GM19193 (cell line): Measurements from ENCODE around the gene DSG2.

Source experiments
- POLR2A ChIP-seq: IDR thresholded peaks from 4 replicates; pipeline ENCODE4 v1.6.1; 2011; ENCODE audit not compliant: insufficient read depth, insufficient read length; ENCODE audit errors: extremely low read depth

Gene DSG2

DNA sequence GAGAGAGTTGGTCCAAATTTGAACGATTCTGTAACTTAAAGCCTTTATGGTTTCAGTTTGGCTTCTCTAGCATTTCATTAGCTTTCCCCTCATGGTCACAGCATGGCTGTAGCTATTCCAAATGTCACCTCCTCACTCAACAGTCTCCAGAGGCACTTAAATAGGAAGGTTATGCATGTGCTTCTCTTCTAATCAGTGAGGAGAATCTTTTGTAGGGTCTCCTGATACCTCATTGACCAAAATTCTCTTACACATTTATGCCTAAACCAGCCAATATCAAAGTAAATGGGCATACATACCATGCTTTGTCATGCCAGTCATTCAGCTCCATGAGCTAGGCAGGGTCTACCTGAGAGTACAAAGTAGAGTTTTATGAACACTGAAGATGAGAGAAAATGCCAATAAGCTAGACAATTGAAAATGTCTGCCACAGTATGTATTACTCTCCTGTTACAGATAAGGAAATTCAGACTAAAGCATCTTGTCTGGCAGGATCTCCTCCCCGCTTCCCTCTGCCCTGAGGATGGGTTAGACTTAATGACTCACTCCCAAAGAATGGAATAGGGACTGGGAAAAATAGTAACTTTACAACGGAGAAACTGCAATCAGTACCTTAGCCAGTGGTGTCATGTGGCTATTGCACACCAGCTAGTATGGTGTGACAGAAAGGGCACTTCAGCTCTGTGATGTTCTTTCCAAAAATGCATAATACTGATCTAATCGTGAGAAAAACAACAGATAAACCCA is 15.4 kb downstream of the DSG2 start:
- TF ChIP-seq POLR2A = no peak

DNA sequence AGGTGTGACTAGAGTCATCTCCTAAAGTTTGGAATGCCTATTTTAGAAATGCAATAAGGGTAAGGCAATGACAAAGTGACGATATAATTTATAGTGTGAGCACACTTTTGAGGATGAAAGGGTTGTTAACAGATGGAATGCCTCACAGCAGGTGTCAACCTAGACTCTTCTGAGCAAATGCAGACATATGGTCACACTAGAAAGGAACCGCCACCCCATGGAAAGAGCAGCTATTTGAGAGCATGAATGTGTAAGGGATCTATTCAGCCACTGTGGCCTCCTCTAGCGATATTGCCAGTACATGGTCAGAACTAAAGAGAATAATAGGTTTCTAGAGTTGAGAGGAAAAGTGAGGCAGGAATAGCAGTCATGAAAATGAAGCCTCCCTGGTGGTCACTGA is 18.5 kb downstream of the DSG2 start:
- TF ChIP-seq POLR2A = no peak

DNA sequence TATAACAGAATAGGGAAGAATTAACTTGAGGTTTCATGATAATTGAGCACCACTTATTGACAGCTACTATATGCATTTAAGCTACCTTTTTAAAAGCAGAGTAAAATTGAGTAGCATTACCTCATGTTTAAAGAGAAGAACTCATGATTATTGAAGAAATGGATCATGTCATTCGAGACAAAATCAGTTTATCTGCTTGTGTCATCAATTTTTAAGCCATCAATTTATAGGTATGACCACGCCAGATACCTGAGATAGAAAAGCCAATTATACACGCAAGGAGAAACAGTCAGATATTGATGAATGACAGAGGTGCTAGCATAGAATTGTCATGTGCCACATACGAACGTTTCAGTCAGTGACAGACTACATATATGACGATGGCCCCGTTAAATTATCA is 28.4 kb downstream of the DSG2 start:
- TF ChIP-seq POLR2A = no peak

DNA sequence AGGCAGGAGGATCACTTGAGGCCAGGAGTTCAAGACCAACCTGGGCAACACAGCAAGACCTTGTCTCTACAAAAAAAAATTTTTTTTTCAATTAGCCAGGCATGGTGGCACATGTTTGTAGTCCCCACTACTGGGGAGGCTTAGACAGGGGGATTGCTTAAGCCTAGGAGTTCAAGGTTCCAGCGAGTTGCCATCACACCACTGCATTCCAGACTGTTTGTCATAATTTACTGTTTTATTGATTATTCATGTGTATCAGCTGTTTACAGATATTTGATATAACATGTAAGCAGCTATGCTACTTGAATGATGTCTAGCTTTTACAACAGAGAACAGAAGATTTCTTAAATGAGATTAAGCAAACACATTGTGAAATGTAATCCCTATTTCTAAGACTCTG is 35.3 kb downstream of the DSG2 start:
- no peak for TF ChIP-seq POLR2A

DNA sequence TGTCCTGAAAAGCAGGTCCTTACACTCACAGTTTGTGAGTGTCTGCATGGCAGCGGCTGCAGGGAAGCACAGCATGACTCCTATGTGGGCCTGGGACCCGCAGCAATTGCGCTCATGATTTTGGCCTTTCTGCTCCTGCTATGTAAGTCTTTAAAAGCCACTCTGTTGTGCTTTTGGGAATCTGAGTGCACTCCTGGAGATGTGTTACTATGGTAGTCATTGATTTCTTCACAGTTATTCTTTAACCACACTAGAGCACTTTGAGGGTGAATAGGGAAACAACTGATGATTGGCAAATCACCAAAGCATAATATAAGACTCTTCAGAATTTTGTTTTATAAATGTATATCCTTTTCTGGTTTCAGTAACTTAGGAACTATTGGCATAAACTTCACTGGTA is 40.9 kb downstream of the DSG2 start:
- TF ChIP-seq POLR2A = no peak

DNA sequence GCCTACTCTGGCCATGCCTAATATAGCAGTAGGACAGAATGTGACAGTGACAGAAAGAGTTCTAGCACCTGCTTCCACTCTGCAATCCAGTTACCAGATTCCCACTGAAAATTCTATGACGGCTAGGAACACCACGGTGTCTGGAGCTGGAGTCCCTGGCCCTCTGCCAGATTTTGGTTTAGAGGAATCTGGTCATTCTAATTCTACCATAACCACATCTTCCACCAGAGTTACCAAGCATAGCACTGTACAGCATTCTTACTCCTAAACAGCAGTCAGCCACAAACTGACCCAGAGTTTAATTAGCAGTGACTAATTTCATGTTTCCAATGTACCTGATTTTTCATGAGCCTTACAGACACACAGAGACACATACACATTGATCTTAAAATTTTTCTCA is 48.5 kb downstream of the DSG2 start:
- TF ChIP-seq POLR2A = no peak

DNA sequence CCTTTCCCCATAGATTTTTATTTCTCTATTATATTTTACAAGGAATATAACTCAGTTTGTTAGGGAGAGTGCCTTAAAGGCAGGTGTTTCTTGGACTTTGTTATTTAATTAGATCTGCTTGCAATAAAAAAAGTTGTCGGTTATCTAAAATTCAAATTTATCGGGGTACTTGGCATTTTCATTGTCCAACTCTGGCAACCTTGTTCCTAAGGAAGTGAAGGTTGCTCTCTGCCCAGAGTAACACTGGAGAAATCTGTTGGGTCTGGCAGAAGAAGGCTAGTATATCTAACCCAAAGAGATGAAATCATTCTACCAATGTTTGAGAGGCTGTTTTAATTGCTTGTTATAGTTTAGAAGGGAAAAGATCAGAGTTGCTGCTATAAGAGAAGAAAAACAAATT is 50.9 kb downstream of the DSG2 start:
- no peak for TF ChIP-seq POLR2A

DNA sequence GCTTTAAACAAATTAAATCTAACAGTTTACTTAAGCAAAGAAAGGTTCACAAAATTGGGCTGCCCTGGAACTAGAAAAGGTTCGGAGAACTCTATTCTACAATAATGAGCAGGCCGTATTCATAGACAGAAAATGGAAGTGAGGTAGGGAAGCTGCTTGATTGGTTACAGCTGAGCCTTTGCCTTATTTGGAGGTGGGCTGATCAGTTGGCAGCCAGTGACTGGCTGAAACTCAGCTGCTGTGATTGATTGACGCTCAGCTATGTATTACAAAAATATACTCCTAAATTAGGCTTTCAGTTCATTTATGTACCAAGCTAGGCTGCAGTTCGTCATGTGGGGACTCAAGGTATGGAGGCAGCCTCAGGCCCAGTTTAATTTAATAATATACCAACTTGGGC is 51.4 kb downstream of the DSG2 start:
- no peak for TF ChIP-seq POLR2A

DNA sequence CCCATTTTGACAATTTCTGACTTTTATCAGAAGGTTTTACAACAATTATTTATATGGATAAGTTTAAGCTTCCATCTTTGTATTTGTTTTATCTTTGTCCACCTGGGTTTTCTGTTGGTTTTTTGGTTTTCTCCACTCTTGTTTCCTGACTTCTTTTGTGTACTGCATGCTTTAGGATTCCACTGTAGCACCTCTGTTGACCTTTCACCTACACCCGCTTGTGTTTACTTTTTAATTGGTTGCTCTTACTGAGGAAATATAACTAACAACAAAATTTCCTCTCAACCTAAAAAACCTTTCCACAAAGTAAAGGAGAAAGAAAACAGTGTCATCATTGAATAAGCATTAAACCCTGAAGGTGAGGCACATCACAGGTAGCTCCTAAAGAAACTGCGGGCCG is 53.9 kb downstream of the DSG2 start:
- TF ChIP-seq POLR2A = no peak

DNA sequence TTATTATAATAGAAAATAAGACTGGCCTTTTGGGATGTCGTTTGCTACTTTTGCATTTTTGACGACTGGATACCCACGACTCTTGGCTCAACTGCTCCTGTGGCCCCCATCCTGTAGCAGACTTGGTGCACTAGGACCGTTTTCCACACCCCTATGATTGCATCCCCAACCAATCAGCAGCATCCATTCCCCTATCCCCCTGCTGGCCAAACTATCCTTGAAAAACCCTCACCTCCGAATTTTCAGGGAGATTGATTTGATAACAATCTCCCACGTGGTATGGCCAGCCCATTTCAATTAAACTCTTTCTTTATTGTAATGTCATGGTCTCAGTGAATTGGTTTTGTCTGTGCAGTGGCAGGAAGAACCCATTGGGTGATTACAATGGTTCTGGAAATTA is 55.8 kb downstream of the DSG2 start:
- TF ChIP-seq POLR2A = no peak

DNA sequence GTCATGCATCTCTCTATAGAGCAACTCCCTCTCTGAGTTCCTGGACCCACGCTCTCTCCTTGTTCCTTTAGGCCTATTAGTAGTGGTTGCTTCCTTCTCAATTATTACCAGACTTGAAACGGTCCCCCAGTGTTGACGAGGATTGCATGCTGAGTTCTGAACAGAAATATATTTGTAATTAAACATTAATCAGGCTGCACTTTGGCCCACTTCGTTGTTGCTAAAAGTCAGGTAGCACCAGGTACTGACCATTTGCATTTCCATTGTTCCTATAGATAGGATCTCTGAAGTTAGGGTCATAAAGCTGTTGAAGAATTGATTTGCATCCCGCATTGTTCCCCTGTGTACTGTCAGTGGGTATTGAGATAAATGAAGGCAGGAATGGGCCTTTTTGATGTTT is 56.8 kb downstream of the DSG2 start:
- TF ChIP-seq POLR2A = no peak

DNA sequence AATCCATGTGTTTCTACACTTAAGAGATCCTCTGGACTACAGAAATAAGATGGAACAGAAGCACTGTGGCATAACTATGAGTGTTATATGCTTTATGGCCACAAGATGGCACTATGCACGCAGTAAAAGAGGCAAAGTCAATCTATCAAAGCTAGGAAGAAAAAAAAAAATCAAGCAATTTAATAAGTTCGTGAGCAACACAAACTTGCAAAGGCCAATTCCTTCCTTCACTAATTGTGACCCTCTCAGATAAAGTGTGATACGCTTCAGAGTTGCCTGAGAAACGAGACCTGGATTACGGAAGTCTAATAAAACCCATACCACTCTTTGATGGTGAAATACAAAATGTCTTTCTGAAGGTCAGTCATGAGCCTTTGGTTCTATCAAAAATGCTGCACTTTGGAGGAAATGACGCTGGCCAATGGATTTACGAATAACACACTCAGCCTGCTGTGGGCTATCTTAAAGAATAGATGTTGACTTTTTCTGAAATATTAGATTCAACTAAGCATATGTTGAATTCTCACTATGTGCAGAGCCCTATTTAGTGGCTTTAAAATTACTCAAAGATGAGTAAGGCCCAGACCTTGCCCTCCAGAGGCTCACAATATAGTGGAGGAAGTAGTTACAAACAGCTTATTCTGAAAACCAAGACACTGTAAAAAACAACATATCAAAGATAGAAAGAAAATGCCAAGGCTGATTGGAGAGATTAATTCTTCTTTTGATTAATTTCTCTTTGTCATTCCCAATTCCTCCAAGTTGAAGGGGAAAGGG is 58.2 kb downstream of the DSG2 start:
- TF ChIP-seq POLR2A = no peak

DNA sequence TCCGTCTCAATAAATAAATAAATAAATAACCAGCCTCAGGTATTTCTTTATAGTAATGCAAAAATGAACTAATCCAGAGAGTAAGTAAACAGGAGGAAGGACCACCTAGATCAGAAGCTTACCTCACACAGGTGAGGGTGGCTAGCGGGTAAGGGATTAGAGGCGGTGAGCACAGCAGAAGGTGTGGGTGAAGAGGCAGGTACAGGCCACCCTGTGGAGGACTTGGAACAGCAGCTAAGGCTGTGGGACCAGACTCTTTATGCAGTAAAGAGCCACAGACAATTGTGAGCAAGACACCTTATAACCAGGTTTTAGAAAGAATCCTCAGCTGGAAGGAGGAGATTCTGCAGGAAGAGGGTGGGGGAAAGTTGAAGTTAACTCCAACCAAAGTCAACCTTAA is 59.5 kb downstream of the DSG2 start:
- no peak for TF ChIP-seq POLR2A

DNA sequence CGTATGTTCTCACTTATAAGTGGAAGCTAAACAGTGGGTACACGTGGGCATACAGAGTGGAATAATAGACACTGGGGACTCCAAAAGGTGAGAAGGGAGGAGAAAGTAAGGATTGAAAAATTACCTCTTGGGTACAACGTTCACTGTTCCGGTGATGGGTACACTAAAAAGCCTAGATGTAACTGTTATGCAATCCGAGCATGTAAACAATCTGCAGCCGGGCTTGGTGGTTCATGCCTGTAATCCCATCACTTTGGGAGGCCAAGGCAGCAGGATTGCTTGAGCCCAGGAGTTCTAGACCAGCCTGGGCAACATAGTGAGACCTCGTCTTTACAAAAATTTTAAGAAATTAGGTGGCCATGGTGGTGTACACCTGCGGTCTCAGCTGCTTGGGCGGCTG is 60.6 kb downstream of the DSG2 start:
- TF ChIP-seq POLR2A = no peak

DNA sequence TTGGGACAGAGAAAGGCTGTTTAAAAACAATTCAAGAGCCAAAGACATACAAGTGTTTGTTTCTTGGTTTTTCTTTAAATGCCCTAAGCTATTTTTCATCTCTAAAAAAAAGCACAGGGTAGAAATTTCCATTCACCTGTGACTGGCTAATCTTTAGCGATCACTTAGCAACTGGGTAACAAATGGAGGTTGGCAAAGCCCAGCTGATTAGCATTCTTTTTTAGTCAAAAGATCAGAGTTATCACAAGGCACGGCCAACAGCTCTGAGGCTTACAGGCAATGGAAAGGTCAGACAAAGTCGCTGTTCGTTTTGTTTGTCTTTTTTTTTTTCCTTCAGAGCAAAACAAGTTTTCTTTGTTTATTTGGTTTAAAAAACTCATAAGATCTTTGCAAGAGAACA is 64.7 kb downstream of the DSG2 start:
- no peak for TF ChIP-seq POLR2A

DNA sequence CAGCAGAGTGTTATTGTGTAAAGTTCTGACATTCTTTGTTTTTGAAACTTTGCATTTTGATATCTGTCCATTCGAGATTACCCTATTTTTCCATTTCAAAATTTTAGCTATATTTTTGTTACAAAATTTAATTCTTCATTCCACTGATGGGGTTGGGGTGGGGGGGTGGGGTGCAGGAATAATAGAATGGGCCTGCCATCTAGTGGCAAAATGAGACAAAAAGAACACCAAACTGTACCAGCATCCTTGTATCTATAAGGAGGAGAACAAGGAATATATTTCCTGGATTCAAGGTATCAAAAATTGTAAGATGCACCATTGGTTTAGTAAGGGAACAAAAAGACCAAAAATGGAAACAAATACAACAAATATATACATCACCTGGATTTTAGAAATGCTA is 65.8 kb downstream of the DSG2 start:
- TF ChIP-seq POLR2A = no peak
